OCI-LY7 (cell line): ENCODE results near the gene C1orf167. TPM values are rescaled to one million over a fixed set of nuclear protein-coding genes. Genes with fewer than 3 reads are reported as not detected.

Experiments used
- BruUV-seq: library from RNA; stranded (reverse); fragments of 400-500 nt; replicated peaks from 2 replicates; lab custom pipeline; 2021; lab: Mats Ljungman, UMichigan
- CTCF ChIA-PET: fragments of 300-600 bp; sonication (Branson Sonifier 250); formaldehyde crosslinking; loops from one replicate; lab custom pipeline; 2022; ENCODE audit warnings: antibody characterized with exemption; ENCODE audit not compliant: unreplicated experiment; lab: Charles Lee
- POLR2A ChIA-PET: fragments of 300-600 bp; sonication (Branson Sonifier 250); formaldehyde crosslinking; loops from one replicate; lab custom pipeline; 2022; ENCODE audit warnings: antibody characterized with exemption; lab: Charles Lee
- DNase-seq: peaks from one replicate; pipeline ENCODE4 v3.0.0-alpha.2; 2015; ENCODE audit warnings: low spot score
- H2AFZ ChIP-seq: fragments of 200-600 bp; sonication (generic), shearing (Covaris generic); 2 replicates; pipeline ENCODE4 v1.6.1; 2014; ENCODE audit warnings: mild to moderate bottlenecking, antibody characterized with exemption, low read length, moderate library complexity
- H3K27ac ChIP-seq: fragments of 200-600 bp; sonication (generic); 2 replicates; pipeline ENCODE4 v1.5.1; 2014; ENCODE audit warnings: mixed run types, low read depth, mild to moderate bottlenecking, moderate library complexity, low read length, inconsistent platforms; ENCODE audit not compliant: poor library complexity, severe bottlenecking
- H3K36me3 ChIP-seq: fragments of 200-600 bp; sonication (generic); 2 replicates; pipeline ENCODE4 v1.6.1; 2014; ENCODE audit warnings: mild to moderate bottlenecking, antibody characterized with exemption, low read length, moderate library complexity, mixed read lengths; ENCODE audit not compliant: insufficient read depth
- H3K4me1 ChIP-seq: fragments of 200-600 bp; sonication (generic); 2 replicates; pipeline ENCODE4 v1.5.1; 2014; ENCODE audit warnings: mild to moderate bottlenecking, low read length; ENCODE audit not compliant: insufficient read depth, poor library complexity, severe bottlenecking
- H3K4me2 ChIP-seq: fragments of 200-600 bp; sonication (generic); 2 replicates; pipeline ENCODE4 v1.6.1; 2014; ENCODE audit warnings: mild to moderate bottlenecking, low read length
- H3K4me3 ChIP-seq: fragments of 200-600 bp; sonication (generic); 2 replicates; pipeline ENCODE4 v1.5.1; 2014; ENCODE audit warnings: mild to moderate bottlenecking, low read depth, low read length; ENCODE audit not compliant: poor library complexity, severe bottlenecking
- H3K79me2 ChIP-seq: fragments of 200-600 bp; sonication (generic); 2 replicates; pipeline ENCODE4 v1.6.1; 2016; ENCODE audit warnings: low read depth, mild to moderate bottlenecking, low read length, moderate library complexity, mixed read lengths; ENCODE audit not compliant: insufficient read depth
- H3K9me2 ChIP-seq: fragments of 200-600 bp; sonication (generic); 2 replicates; pipeline ENCODE4 v1.6.1; 2016; ENCODE audit warnings: mild to moderate bottlenecking, low read length, mixed read lengths; ENCODE audit not compliant: insufficient read depth
- H3K9me3 ChIP-seq: fragments of 200-600 bp; sonication (generic); 2 replicates; pipeline ENCODE4 v1.6.1; 2014; ENCODE audit warnings: mild to moderate bottlenecking, mixed run types, low read length, mixed read lengths
- H4K20me1 ChIP-seq: fragments of 200-600 bp; sonication (generic); 2 replicates; pipeline ENCODE4 v1.6.1; 2014; ENCODE audit warnings: mild to moderate bottlenecking, antibody characterized with exemption, low read length, moderate library complexity, mixed read lengths; ENCODE audit not compliant: insufficient read depth
- EZH2phosphoT487 ChIP-seq: fragments of 200-600 bp; sonication (generic); IDR thresholded peaks from 2 replicates; pipeline ENCODE4 v1.6.1; 2018; ENCODE audit warnings: low read depth, borderline replicate concordance, mild to moderate bottlenecking, mixed run types, antibody characterized with exemption, low read length, moderate library complexity, mixed read lengths
- intact Hi-C: fragments of 100-400 bp; cut with micrococcal nuclease; formaldehyde crosslinking; loops from one replicate; pipeline ENCODE4 v1.10.0; 2022; ENCODE audit not compliant: unreplicated experiment
- total RNA-seq, 2 experiments: library from RNA; depleted of rRNA in 1 of 2; stranded (reverse); fragments of >200 nt in 1 of 2; shearing (Covaris generic) in 1 of 2; gene quantifications; 2 replicates each; pipeline ENCODE4 v1.2.3, GENCODE V29; 2014 to 2022
- TF ChIP-seq, protein P1 (sequence below): fragments of 200-600 bp; sonication (generic); conservative IDR thresholded peaks from 2 replicates; pipeline ENCODE4 v1.5.1; 2014; ENCODE audit warnings: mild to moderate bottlenecking, antibody characterized with exemption, low read length, moderate library complexity, mixed read lengths

The C1orf167 gene
- total RNA-seq, 2 experiments from 2014 or later: 1.7 to 4.2 TPM

DNA sequence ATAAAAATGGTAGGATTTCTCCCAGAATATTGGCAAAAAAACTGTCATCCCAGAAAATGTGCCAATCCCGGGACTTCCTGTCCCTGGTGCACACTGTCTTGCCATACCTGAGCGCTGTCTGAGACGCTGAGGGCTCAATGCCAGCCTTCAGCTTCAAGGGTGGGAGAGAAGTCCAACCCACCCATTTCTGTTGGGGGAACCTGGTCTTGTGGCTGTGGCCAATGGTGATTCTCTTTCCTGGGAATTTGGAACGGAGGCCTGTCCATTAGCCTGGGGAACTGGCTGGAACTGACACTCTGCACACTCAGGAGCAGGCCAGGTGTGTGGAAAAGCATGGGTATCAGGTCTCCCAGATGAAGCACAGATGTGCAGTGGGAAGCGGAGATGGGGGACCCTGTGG lies 37.1 kb downstream of the C1orf167 start:
- H3K9me2 ChIP-seq: no peaks in the 10 kb centered on the region
- no peak overlapping the region for H2AFZ ChIP-seq
- H3K4me3 ChIP-seq: no peak overlapping the region
- peaks cover 21% of the 10 kb centered on the region for H3K4me1 ChIP-seq
- no TSS peak for BruUV-seq
- peaks cover 72% of the 10 kb centered on the region for H3K36me3 ChIP-seq
- ChIA-PET POLR2A (interaction anchor here (1.3 kb wide), 1 partner anchor 10 kb away, joined by 4 read pairs; no protein-coding TSS in a partner anchor), CTCF (no interaction called here)
- no peak overlapping the region for H3K4me2 ChIP-seq
- no peaks in the 10 kb centered on the region for H3K9me3 ChIP-seq
- no peak for DNase-seq
- intact Hi-C loops: no loop called here
- no peak overlapping the region for H3K27ac ChIP-seq
- peaks cover 17% of the 10 kb centered on the region; the same call in 1 of the 2 replicates for H3K79me2 ChIP-seq
- TF ChIP-seq EZH2phosphoT487: no peak
- H4K20me1 ChIP-seq: no peaks in the 10 kb centered on the region

DNA sequence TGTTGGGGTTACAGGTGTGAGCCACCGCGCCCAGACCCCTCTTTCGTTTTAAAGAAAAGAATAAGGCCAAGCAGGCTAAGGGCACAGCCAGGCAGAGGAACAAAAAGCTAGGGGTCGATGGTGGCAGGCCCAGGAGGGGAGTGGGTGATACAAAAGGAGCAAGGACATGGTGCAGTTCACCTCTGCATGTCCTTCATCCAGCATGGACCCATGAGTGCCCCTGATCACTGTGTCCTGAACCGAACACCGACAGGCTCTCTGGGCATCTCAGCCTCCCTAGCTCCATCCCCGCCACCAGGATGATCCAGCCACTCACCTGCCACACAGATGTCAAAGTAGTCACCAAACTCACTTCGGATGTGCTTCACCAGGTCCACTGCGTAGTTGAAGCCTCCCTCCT lies 37.9 kb downstream of the C1orf167 start:
- TF ChIP-seq EZH2phosphoT487: no peak
- TF ChIP-seq, protein P1, sequence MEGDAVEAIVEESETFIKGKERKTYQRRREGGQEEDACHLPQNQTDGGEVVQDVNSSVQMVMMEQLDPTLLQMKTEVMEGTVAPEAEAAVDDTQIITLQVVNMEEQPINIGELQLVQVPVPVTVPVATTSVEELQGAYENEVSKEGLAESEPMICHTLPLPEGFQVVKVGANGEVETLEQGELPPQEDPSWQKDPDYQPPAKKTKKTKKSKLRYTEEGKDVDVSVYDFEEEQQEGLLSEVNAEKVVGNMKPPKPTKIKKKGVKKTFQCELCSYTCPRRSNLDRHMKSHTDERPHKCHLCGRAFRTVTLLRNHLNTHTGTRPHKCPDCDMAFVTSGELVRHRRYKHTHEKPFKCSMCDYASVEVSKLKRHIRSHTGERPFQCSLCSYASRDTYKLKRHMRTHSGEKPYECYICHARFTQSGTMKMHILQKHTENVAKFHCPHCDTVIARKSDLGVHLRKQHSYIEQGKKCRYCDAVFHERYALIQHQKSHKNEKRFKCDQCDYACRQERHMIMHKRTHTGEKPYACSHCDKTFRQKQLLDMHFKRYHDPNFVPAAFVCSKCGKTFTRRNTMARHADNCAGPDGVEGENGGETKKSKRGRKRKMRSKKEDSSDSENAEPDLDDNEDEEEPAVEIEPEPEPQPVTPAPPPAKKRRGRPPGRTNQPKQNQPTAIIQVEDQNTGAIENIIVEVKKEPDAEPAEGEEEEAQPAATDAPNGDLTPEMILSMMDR: no peak
- Histone ChIP-seq H3K9me2 (no peaks in the 10 kb centered on the region), H2AFZ (no peak overlapping the region), H4K20me1 (no peaks in the 10 kb centered on the region), H3K4me3 (no peak overlapping the region), H3K9me3 (no peaks in the 10 kb centered on the region), H3K27ac (no peak overlapping the region), H3K36me3 (peaks cover 64% of the 10 kb centered on the region), H3K79me2 (peaks cover 25% of the 10 kb centered on the region), H3K4me1 (peaks cover 29% of the 10 kb centered on the region), H3K4me2 (no peak overlapping the region)
- no TSS peak for BruUV-seq
- ChIA-PET POLR2A (no interaction called here), CTCF (no interaction called here)
- intact Hi-C loops: no loop called here
- no peak for DNase-seq

DNA sequence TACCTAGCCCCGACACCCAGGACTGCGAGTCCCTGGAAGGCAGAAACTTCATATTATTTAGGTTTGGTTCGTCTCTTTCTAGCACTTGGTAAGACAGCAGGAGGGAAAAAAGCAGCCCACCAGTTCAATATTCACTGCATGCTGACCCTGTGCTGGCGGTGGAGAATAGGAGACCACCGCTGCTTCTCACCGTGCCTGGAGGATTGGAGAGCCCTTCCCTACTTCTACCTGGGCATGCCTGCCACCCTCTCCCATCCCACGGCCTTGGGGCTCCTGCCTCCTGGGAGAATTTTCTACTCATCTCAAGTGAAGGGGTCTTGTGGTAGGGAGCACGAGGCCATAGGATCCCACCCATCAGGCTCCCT lies 38.4 kb downstream of the C1orf167 start:
- TF ChIP-seq EZH2phosphoT487: no peak
- H3K36me3 ChIP-seq: peaks cover 59% of the 10 kb centered on the region
- no peaks in the 10 kb centered on the region for H3K9me3 ChIP-seq
- no peak overlapping the region for H3K4me2 ChIP-seq
- no peak overlapping the region for H3K4me3 ChIP-seq
- H3K4me1 ChIP-seq: peaks cover 30% of the 10 kb centered on the region
- H2AFZ ChIP-seq: no peak overlapping the region
- H3K79me2 ChIP-seq: peaks cover 30% of the 10 kb centered on the region
- no peak for DNase-seq
- no peak overlapping the region for H3K27ac ChIP-seq
- no peaks in the 10 kb centered on the region for H4K20me1 ChIP-seq
- POLR2A ChIA-PET: no interaction called here
- intact Hi-C loops: no loop called here
- no peaks in the 10 kb centered on the region for H3K9me2 ChIP-seq
- CTCF ChIA-PET: no interaction called here
- BruUV-seq: no TSS peak
